GM23248 (cell line): ENCODE results near the gene PRMT2.

Source experiments
- EZH2 ChIP-seq: fragments of 200-600 bp; sonication (generic); IDR thresholded peaks from 2 replicates; pipeline ENCODE4 v1.6.1; 2018; ENCODE audit warnings: antibody characterized with exemption, mild to moderate bottlenecking; ENCODE audit not compliant: insufficient read depth, poor library complexity, severe bottlenecking
- EZH2phosphoT487 ChIP-seq: fragments of 200-600 bp; sonication (generic); IDR thresholded peaks from 2 replicates; pipeline ENCODE4 v1.6.1; 2018; ENCODE audit warnings: antibody characterized with exemption, moderate library complexity, mild to moderate bottlenecking, low read depth; ENCODE audit not compliant: insufficient read depth

DNA sequence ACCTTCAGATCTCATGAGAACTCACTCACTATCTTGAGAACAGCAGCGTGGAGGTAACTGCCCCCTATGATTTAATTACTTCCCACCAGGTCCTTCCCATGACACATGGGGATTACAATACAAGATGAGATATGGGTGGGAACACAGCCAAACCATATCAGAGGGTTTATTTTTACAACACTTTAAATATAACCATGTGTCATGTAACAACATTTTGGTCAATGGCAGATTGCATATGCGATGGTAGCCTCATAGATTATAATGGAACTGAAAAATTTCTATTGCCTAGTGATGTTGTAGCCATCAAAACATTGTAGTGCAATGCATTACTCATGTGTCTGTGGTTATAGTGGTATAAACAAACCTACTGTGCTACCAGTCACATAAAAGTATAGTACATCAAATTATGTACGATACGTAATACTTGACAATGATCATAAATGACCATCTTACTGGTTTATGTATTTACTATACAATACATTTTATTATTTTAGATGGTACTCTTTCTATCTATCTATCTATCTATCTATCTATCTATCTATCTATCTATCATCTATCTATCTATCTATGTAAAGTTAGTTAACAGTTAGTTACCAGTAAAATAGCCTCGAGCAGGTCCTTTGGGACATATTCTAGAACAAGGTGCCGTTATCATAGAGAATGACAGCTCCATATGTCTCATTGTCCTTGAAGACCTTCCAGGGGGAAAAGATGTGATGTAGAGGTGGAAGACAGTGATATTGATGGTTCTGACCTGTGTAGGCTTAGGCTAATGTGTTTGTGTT, 18.0 kb upstream of the PRMT2 start:
- TF ChIP-seq EZH2 (no peak), EZH2phosphoT487 (no peak)
